Left cardiac atrium (tissue), 4 donors: ENCODE measurements around the gene ERP27. TPM values are rescaled to one million over a fixed set of nuclear protein-coding genes. Genes with fewer than 3 reads are reported as not detected.

Experiments
- ATAC-seq, 2 donors: fragments of 200-7000 bp; cut with Tn5 transposase; one replicate each; pipeline ENCODE4 v1.9.1; 2020; ENCODE audit warnings: mild to moderate bottlenecking in 2 of 2, moderate library complexity in 2 of 2
- DNase-seq: peaks from one replicate; pipeline ENCODE4 v3.0.0-alpha.2; 2020
- intact Hi-C, 2 donors: fragments of 100-400 bp; cut with DNase I; formaldehyde crosslinking; loops; one replicate each; pipeline versions ENCODE4 v1.14.1 to v1.15.1; 2022 to 2023
- total RNA-seq, 2 donors: library from RNA; stranded (reverse); fragmentation: NEBNext Ultra II Directional; extraction: Animal tissue kit (Norgen Biotek cat#: 25700); gene quantifications; one replicate each; pipeline ENCODE4 v1.2.1, GENCODE V29; 2021
- donor health status: DM: no; HTN: yes; CAD: no.
- donor health status: DM: no; HTN: yes; CAD: no; lungs with severe emphysema.
- donor health status: DM: yes; HTN: yes; CAD: no.
- donor health status: Dilated cardiomyopathy.

The ERP27 gene
- total RNA-seq, 2 donors from 2014 or later = 0.18 to 0.44 TPM

GRCh38 chr12:14960548-14961465 lies 22.5 kb upstream of the ERP27 start:
- intact Hi-C loops = no loop called here
- peak; percentile 59 for DNase-seq
- ATAC-seq = peak; percentile 47 to 85

- no peak for DNase-seq
- ATAC-seq = no peak
- intact Hi-C loops = no loop called here
These were observed 21.7 kb upstream of the ERP27 start for GRCh38 chr12:14959916-14960496.

- ATAC-seq (peak; percentile 11 to 21), DNase-seq (no peak)
- intact Hi-C loops = no loop called here
These were observed 21.1 kb upstream of the ERP27 start for GRCh38 chr12:14959463-14959862.

- intact Hi-C loops = no loop called here
- ATAC-seq (no peak), DNase-seq (no peak)
These were observed 20.7 kb upstream of the ERP27 start for GRCh38 chr12:14959126-14959440.

GRCh38 chr12:14958361-14959125 lies 20.2 kb upstream of the ERP27 start:
- no peak for DNase-seq
- ATAC-seq = no peak
- intact Hi-C loops = no loop called here

- ATAC-seq = no peak
- intact Hi-C loops = no loop called here
These were observed 19.3 kb upstream of the ERP27 start for GRCh38 chr12:14957551-14958168.

GRCh38 chr12:14956905-14957304 lies 18.6 kb upstream of the ERP27 start:
- intact Hi-C loops = no loop called here

More at GRCh38 chr12:14957551-14958168, 19.3 kb upstream of the ERP27 start:
- no peak for DNase-seq

GRCh38 chr12:14956024-14956891 lies 17.9 kb upstream of the ERP27 start:
- ATAC-seq = no peak
- no peak for DNase-seq
- intact Hi-C loops = no loop called here

More at GRCh38 chr12:14956905-14957304, 18.6 kb upstream of the ERP27 start:
- ATAC-seq (no peak), DNase-seq (no peak)

GRCh38 chr12:14954269-14954668 lies 15.9 kb upstream of the ERP27 start:
- intact Hi-C loops = loop anchor here in 1 of 2 donors (5.0 kb wide), 1 partner anchor 67 kb away; the partner anchor contains the start of gene MGP
- DNase-seq (no peak), ATAC-seq (no peak)

GRCh38 chr12:14953752-14954151 lies 15.4 kb upstream of the ERP27 start:
- intact Hi-C loops = loop anchor here in 1 of 2 donors (5.0 kb wide), 1 partner anchor 66 kb away; the partner anchor contains the start of gene MGP
- DNase-seq = no peak
- no peak for ATAC-seq

GRCh38 chr12:14952299-14952921 lies 14.1 kb upstream of the ERP27 start:
- intact Hi-C loops = loop anchor here in 1 of 2 donors (5.0 kb wide), 1 partner anchor 65 kb away; the partner anchor contains the start of gene MGP
- no peak for DNase-seq
- peak; percentile 62 to 91 for ATAC-seq

- ATAC-seq = no peak
- intact Hi-C loops = loop anchor here in 1 of 2 donors (5.0 kb wide), 1 partner anchor 65 kb away; the partner anchor contains the start of gene MGP
- no peak for DNase-seq
These were observed 13.5 kb upstream of the ERP27 start for GRCh38 chr12:14951851-14952250.

- intact Hi-C loops = loop anchor here in 1 of 2 donors (5.0 kb wide), 1 partner anchor 64 kb away; the partner anchor contains the start of gene MGP
- DNase-seq = no peak
- peak in 1 of 2 donors; percentile 35 for ATAC-seq
These were observed 12.8 kb upstream of the ERP27 start for GRCh38 chr12:14950982-14951746.

- intact Hi-C loops = loop anchor here in 1 of 2 donors (5.0 kb wide), 1 partner anchor 63 kb away; the partner anchor contains the start of gene MGP
- no peak for DNase-seq
- ATAC-seq = no peak
These were observed 12.1 kb upstream of the ERP27 start for GRCh38 chr12:14950421-14950820.

GRCh38 chr12:14949631-14950030 lies 11.3 kb upstream of the ERP27 start:
- ATAC-seq (no peak), DNase-seq (no peak)
- intact Hi-C loops = loop anchor here in 1 of 2 donors (5.0 kb wide), 1 partner anchor 62 kb away; the partner anchor contains the start of gene MGP

GRCh38 chr12:14948672-14949071 lies 10.3 kb upstream of the ERP27 start:
- intact Hi-C loops = no loop called here
- no peak for DNase-seq
- ATAC-seq = peak; percentile 87 to 93

- intact Hi-C loops = no loop called here
- no peak for ATAC-seq
- no peak for DNase-seq
These were observed 8.5 kb upstream of the ERP27 start for GRCh38 chr12:14946861-14947260.
